ENCODE measurements around the gene ZC3HAV1. TPM values are rescaled to one million over a fixed set of nuclear protein-coding genes. Genes with fewer than 3 reads are reported as not detected.
"Not testable (repeated sequence)": the region's sequence is repeated elsewhere in the genome, so short reads cannot be mapped to it uniquely, and the experiment has no call there.

ZC3HAV1 gene
- total RNA-seq, 2 experiments from 2014 or later = 47.4 to 52.4 TPM

DNA sequence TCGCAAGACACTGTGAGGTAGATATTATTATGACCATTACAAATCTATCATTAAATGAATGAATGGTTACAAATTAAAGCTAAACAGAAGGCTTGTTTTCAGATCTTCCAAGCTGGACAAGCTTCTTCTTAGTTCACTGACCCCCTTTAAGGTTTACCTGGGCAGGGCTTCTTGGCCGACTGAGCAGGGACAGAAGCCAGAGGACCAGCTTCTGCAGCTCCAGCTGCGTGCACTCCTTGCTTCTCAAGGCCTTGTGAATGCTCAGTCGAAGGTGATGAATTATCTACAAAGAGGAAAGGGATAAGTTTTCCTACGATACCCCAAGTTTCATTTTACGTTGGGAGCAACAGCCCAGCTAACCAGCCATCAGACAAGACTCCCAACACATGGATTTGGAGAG lies 83.0 kb downstream of the ZC3HAV1 start:
- no peak for TF ChIP-seq EZH2phosphoT487 (IDR thresholded peaks at IDR 0.05; ENCODE audit: borderline replicate concordance, low read depth, low read length)
- TF ChIP-seq, protein P1, sequence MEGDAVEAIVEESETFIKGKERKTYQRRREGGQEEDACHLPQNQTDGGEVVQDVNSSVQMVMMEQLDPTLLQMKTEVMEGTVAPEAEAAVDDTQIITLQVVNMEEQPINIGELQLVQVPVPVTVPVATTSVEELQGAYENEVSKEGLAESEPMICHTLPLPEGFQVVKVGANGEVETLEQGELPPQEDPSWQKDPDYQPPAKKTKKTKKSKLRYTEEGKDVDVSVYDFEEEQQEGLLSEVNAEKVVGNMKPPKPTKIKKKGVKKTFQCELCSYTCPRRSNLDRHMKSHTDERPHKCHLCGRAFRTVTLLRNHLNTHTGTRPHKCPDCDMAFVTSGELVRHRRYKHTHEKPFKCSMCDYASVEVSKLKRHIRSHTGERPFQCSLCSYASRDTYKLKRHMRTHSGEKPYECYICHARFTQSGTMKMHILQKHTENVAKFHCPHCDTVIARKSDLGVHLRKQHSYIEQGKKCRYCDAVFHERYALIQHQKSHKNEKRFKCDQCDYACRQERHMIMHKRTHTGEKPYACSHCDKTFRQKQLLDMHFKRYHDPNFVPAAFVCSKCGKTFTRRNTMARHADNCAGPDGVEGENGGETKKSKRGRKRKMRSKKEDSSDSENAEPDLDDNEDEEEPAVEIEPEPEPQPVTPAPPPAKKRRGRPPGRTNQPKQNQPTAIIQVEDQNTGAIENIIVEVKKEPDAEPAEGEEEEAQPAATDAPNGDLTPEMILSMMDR (conservative IDR thresholded peaks at IDR 0.05; ENCODE audit: low read length) = no peak
- no TSS peak for BruUV-seq (replicated peaks)
- H3K79me2 ChIP-seq (ENCODE audit: insufficient read depth, low read depth, low read length) = no peaks in the 10 kb centered on the region
- intact Hi-C loops (cut with micrococcal nuclease; ENCODE audit: unreplicated experiment) = no loop called here
- POLR2A ChIA-PET = interaction anchor here (0.7 to 1.3 kb wide), 2 partner anchors 20 to 307 kb away, joined by 3 to 6 read pairs; no protein-coding TSS in a partner anchor
- no peaks in the 10 kb centered on the region for H3K9me2 ChIP-seq (ENCODE audit: insufficient read depth, low read length)
- H3K4me1 ChIP-seq (ENCODE audit: insufficient read depth, low read length, poor library complexity, severe bottlenecking) = no peaks in the 10 kb centered on the region
- H3K9me3 ChIP-seq (ENCODE audit: low read length) = no peaks in the 10 kb centered on the region
- CTCF ChIA-PET (ENCODE audit: unreplicated experiment) = no interaction called here
- no peaks in the 10 kb centered on the region for H3K36me3 ChIP-seq (ENCODE audit: insufficient read depth, low read length)
- no peaks in the 10 kb centered on the region for H4K20me1 ChIP-seq (ENCODE audit: insufficient read depth, low read length)
- no peak overlapping the region for H3K4me3 ChIP-seq (ENCODE audit: low read depth, low read length, poor library complexity, severe bottlenecking)
- no peak overlapping the region for H2AFZ ChIP-seq (ENCODE audit: low read length)
- H3K4me2 ChIP-seq (ENCODE audit: low read length) = no peak overlapping the region
- H3K27ac ChIP-seq (ENCODE audit: low read depth, low read length, poor library complexity, severe bottlenecking) = no peak overlapping the region
- no peak for DNase-seq (ENCODE audit: low spot score)

DNA sequence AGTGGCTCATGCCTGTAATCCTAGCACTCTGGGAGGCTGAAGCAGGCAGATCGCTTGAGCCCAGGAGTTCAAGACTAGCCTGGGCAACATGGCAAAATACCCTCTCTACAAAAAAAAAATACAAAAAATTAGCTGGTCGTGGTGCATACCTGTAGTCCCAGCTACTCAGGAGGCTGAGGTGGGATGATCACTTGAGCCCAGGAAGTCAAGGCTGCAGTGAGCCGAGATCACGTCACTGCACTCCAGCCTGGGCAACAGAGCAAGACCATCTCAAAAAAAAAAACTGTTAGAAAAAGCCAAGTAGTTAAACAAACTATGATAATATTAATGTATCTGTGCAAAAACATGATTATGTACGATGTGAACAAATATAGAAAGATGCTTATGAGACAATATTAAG lies 83.7 kb downstream of the ZC3HAV1 start:
- DNase-seq (ENCODE audit: low spot score); H3K27ac ChIP-seq (ENCODE audit: low read depth, low read length, poor library complexity, severe bottlenecking); H3K9me2 ChIP-seq (ENCODE audit: insufficient read depth, low read length); BruUV-seq (replicated peaks); intact Hi-C loops (cut with micrococcal nuclease; ENCODE audit: unreplicated experiment); H3K9me3 ChIP-seq (ENCODE audit: low read length); H3K36me3 ChIP-seq (ENCODE audit: insufficient read depth, low read length); H4K20me1 ChIP-seq (ENCODE audit: insufficient read depth, low read length); H3K4me2 ChIP-seq (ENCODE audit: low read length); H3K79me2 ChIP-seq (ENCODE audit: insufficient read depth, low read depth, low read length); CTCF ChIA-PET (ENCODE audit: unreplicated experiment); H3K4me3 ChIP-seq (ENCODE audit: low read depth, low read length, poor library complexity, severe bottlenecking); H2AFZ ChIP-seq (ENCODE audit: low read length); H3K4me1 ChIP-seq (ENCODE audit: insufficient read depth, low read length, poor library complexity, severe bottlenecking): not testable (repeated sequence)
- POLR2A ChIA-PET = interaction anchor here (1.3 kb wide), 1 partner anchor 20 kb away, joined by 3 read pairs; no protein-coding TSS in a partner anchor

DNA sequence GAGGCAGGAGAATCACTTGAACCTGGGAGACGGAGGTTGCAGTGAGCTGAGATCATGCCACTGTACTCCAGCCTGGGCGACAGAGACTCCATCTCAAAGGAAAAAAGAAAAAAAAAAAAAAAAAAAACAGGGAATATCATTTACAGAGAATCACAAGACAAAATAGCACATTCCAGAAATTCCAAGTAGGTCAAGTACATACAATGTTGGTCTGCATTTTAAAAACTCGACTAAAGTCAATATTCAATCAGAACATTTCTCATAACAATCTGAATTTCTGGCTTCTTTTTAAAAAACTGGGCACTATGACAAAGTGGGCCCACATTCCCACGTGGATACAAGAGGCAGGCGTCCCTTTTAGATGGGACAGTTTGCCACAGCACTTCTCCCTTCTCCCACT lies 86.4 kb downstream of the ZC3HAV1 start:
- Histone ChIP-seq H3K27ac (ENCODE audit: low read depth, low read length, poor library complexity, severe bottlenecking) (no peak overlapping the region), H3K9me2 (ENCODE audit: insufficient read depth, low read length) (no peaks in the 10 kb centered on the region), H4K20me1 (ENCODE audit: insufficient read depth, low read length) (no peaks in the 10 kb centered on the region), H3K4me2 (ENCODE audit: low read length) (no peak overlapping the region), H3K36me3 (ENCODE audit: insufficient read depth, low read length) (no peaks in the 10 kb centered on the region), H3K79me2 (ENCODE audit: insufficient read depth, low read depth, low read length) (no peaks in the 10 kb centered on the region), H3K9me3 (ENCODE audit: low read length) (no peaks in the 10 kb centered on the region), H3K4me1 (ENCODE audit: insufficient read depth, low read length, poor library complexity, severe bottlenecking) (no peaks in the 10 kb centered on the region), H3K4me3 (ENCODE audit: low read depth, low read length, poor library complexity, severe bottlenecking) (no peak overlapping the region), H2AFZ (ENCODE audit: low read length) (no peak overlapping the region)
- POLR2A ChIA-PET = interaction anchor here (0.7 kb wide), 1 partner anchor 10 kb away, joined by 5 read pairs; no protein-coding TSS in a partner anchor
- TF ChIP-seq EZH2phosphoT487 (IDR thresholded peaks at IDR 0.05; ENCODE audit: borderline replicate concordance, low read depth, low read length) = no peak
- TF ChIP-seq, protein P1 (conservative IDR thresholded peaks at IDR 0.05; ENCODE audit: low read length) = no peak
- intact Hi-C loops (cut with micrococcal nuclease; ENCODE audit: unreplicated experiment) = no loop called here
- no TSS peak for BruUV-seq (replicated peaks)
- CTCF ChIA-PET (ENCODE audit: unreplicated experiment) = no interaction called here
- no peak for DNase-seq (ENCODE audit: low spot score)

Measured in OCI-LY7 (cell line).